HG03354 (cell line): Measurements from ENCODE around the gene CEP131.

Experiments used
- ATAC-seq: cut with Tn5 transposase; IDR thresholded peaks from one replicate; pipeline ENCODE4 v1.9.1; 2021; ENCODE audit warnings: mild to moderate bottlenecking; ENCODE audit not compliant: unreplicated experiment, poor library complexity, severe bottlenecking

The CEP131 gene

DNA sequence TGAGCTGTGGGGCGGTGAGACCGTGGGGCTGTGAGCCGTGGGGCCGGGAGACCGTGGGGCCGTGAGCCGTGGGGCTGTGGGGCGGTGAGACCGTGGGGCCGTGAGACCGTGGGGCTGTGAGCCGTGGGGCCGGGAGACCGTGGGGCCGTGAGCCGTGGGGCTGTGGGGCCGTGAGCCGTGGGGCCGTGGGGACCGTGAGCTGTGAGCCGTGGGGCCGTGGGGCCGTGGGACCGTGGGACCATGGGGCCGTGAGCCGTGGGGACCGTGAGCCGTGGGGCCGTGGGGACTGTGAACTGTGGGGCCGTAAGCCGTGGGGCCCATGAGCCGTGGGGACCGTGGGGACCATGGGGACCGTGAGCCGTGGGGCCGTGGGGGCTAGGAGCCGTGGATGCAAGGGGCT is 82.1 kb downstream of the CEP131 start:
- no peak for ATAC-seq

DNA sequence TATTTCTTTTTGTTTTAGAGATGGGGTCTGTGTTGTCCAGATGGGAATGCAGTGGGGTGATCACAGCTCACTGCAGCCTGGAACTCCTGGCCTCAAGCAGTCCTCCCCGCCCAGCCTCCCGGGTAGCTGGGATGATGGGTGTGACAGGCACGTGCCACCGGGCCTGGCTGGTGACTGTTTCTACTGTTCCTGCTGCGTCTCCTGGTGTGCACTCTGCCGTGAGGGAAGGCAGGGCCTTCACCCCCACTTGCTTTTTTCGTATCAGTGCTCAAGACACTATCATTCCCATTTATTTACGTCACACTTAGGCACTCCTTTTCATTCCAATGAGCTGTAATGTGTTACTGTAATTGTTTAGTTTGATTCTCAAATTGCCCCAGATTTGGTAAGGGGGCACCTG is 82.7 kb downstream of the CEP131 start:
- ATAC-seq = no peak
